ENCODE data around the gene USP25.

DNA sequence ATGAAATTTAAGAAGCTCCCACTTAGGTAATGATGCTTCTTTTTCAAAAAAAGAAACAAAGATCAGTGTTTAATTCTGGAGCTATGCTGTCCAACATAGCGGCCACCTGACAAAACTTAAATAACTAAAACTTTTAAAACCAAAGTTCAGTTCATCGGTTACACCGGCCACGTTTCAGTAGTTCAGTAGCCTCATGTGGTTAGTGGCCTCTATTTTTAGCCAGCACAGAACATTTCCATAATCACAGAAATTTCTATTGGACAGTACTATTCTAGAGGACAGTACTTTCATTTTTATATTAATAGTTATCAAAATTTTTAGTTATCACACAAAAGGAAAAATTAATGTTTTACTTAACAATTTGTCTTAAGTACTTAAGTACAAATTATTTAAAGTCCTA, 141.0 kb downstream of the USP25 start:
- TF ChIP-seq POLR2A (conservative IDR thresholded peaks at IDR 0.05) (no peak), ZNF324 (CRISPR knock-in tag; IDR thresholded peaks at IDR 0.05) (no peak)
- TF ChIP-seq, protein P1, sequence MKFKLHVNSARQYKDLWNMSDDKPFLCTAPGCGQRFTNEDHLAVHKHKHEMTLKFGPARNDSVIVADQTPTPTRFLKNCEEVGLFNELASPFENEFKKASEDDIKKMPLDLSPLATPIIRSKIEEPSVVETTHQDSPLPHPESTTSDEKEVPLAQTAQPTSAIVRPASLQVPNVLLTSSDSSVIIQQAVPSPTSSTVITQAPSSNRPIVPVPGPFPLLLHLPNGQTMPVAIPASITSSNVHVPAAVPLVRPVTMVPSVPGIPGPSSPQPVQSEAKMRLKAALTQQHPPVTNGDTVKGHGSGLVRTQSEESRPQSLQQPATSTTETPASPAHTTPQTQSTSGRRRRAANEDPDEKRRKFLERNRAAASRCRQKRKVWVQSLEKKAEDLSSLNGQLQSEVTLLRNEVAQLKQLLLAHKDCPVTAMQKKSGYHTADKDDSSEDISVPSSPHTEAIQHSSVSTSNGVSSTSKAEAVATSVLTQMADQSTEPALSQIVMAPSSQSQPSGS (CRISPR knock-in tag; IDR thresholded peaks at IDR 0.05), result no peak
- TF ChIP-seq, protein P2, sequence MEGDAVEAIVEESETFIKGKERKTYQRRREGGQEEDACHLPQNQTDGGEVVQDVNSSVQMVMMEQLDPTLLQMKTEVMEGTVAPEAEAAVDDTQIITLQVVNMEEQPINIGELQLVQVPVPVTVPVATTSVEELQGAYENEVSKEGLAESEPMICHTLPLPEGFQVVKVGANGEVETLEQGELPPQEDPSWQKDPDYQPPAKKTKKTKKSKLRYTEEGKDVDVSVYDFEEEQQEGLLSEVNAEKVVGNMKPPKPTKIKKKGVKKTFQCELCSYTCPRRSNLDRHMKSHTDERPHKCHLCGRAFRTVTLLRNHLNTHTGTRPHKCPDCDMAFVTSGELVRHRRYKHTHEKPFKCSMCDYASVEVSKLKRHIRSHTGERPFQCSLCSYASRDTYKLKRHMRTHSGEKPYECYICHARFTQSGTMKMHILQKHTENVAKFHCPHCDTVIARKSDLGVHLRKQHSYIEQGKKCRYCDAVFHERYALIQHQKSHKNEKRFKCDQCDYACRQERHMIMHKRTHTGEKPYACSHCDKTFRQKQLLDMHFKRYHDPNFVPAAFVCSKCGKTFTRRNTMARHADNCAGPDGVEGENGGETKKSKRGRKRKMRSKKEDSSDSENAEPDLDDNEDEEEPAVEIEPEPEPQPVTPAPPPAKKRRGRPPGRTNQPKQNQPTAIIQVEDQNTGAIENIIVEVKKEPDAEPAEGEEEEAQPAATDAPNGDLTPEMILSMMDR (IDR thresholded peaks at IDR 0.05 in 2 of 3, conservative IDR thresholded peaks at IDR 0.05 in 1 of 3; ENCODE audit: insufficient read depth in 2 of 3, low read depth in 1 of 3, low read length in 3 of 3), result no peak
